ENCODE data around the gene TAB3.
"Not testable (repeated sequence)": the region's sequence is repeated elsewhere in the genome, so short reads cannot be mapped to it uniquely, and the experiment has no call there.

Gene TAB3

GRCh38 chrX:30814978-30815377 lies 74.1 kb downstream of the TAB3 start:
- DNase-seq, result no peak

GRCh38 chrX:30812326-30812725 lies 76.7 kb downstream of the TAB3 start:
- no peak for DNase-seq

DNA sequence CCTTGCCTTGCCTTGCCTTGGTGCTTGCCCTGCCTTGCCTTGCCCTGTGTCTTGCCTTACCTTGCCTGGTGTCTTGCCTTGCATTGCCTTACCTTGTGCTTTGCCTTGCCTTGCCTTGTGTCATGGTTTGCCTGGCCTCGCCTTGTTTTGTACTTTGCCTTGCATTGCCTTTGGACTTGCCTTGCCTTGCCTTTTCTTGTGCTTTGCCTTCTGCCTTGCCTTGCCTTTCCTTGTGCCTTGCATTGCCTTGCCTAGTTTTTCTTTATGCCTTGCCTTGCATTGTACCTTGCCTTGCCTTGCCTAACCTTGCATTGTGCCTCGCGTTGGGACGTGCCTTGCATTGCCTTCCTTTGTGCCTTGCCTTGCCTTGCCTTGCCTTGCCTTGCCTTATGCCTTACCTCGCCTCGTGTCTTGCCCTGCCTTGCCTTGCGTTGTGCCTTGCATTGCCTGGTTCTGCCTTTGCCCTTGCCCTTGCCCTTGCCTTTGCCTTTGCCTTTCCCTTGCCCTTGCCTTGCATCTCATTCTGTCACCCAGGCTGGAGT lies 82.8 kb downstream of the TAB3 start:
- DNase-seq, result no peak

GRCh38 chrX:30804462-30804861 lies 84.6 kb downstream of the TAB3 start:
- no peak for DNase-seq

DNA sequence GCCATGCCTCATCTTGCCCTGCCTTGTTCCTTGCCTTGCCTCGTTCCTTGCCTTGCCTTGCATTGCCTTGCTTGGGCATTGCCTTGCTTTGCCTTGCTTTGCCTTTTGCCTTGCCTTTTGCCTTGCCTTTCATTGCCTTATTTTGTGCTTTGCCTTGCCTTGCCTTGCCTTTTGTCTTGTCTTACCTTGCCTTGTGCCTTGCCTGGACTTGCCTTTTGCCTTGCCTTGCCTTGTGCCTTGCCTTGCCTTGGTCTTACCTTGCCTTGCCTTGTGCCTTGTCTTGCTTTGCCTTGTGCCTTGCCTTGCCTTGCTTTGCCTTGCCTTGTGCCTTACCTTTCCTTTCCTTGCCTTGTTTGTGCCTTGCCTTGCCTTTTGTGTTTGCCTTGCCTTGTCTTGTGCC lies 88.2 kb downstream of the TAB3 start:
- DNase-seq, result no peak

- DNase-seq, result no peak
Observed at GRCh38 chrX:30799327-30799726, 89.7 kb downstream of the TAB3 start.

- DNase-seq, result no peak
Observed at GRCh38 chrX:30798810-30799209, 90.2 kb downstream of the TAB3 start.

DNA sequence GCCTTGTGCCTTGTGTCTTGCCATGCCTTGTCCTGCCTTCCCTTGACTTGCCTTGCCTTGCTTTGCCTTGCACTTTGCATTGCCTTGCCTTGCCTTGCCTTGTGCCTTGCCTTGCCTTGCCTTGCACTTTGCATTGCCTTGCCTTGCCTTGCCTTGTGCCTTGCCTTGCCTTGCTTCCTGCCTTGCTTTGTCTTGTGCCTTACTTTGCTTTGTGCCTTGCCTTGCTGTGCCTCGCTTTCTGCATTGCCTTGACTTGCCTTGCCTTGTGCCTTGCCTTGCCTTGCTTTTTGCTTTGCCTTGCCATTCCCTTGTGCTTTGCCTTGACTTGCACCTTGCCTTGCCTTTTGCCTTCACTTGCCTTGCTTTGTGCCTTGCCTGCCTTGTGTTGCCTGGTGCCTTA lies 91.8 kb downstream of the TAB3 start:
- DNase-seq, result not testable (repeated sequence)

DNA sequence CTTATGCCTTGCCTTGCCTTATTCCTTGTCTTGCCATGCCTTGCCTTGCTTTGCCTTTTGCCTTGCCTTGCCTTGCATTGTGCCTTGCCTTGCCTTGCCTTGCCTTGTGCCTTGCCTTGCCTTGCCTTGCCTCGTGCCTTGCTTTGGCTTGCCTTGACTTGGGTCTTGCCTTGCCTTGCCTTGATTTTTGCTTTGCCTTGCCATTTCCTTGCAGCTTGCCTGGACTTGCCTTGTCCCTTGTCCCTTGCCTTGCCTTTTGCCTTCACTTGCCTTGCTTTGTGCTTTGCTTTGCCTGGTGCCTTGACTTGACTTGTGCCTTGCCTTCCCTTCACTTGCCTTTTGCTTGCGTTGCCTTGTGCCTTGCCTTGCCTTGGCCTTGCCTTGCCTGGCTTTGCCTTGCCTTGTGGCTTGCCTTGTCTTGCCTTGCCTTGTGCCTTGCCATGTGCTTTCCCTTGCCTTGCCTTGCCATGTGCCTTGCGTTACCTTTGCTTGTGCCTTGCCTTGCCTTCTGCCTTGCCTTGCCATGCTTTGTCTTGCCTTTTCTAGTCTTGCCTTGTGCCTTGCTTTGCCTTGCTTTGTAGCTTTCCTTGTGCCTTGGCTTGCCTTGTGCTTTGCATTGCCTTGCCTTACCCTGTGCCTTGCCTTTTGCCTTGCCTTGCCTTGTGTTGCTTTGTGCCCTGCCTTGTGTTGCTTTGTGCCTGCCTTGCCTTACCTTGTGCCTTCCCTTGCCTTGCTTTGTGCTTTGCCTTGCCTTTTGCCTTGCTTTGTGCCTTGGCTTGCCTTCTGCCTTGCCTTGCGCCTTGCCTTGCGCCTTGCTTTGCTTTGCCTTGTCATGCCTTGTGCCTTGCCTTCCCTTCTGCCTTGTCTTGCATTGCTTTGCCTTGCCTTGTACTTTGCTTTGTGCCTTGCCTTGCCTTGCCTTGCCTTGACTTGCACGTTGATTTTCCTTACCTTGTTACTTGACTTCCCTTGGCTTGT lies 92.8 kb downstream of the TAB3 start:
- no peak for DNase-seq

GRCh38 chrX:30794497-30794896 lies 94.6 kb downstream of the TAB3 start:
- DNase-seq, result no peak

DNA sequence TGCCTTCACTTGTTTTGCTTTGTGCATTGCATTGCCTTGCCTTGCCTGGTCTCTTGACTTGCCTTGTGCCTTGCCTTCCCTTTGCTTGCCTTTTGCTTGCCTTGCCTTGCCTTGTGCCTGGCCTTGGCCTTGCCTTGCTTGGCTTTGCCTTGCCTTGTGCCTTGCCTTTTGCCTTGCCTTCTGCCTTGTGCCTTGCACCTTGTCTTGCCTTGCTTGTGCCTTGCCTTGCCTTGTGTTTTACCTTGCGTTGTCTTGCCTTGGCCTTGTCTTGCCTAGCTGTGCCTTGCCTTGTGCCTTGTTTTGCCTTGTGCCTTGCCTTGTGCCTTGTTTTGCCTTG lies 95.3 kb downstream of the TAB3 start:
- DNase-seq, result no peak

- DNase-seq, result no peak
Observed at GRCh38 chrX:30793075-30793766, 95.8 kb downstream of the TAB3 start.

- no peak for DNase-seq
Observed at GRCh38 chrX:30791296-30792278, 97.5 kb downstream of the TAB3 start.

DNA sequence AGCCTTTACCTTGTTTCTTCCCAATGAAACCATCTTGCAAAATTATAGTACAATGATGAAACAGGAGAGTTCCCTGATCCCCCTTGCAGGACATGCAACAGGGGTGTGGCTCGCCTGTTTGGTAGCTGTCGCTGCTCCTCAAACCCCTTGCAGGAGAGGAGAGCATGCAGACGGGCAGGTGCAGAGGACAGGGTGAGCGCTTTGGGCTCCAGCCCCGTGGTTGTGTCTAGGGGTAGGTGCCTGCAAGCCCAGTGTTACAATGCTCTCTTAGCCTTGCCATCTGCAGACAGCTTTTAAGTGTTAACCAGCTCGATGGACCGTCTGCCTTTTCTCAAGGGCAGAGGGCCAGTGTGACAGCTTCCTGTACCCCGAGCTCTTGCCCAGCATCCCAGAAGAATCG lies 102.0 kb downstream of the TAB3 start:
- DNase-seq, result no peak

GRCh38 chrX:30786374-30786773 lies 102.7 kb downstream of the TAB3 start:
- no peak for DNase-seq

GRCh38 chrX:30781711-30782444 lies 107.2 kb downstream of the TAB3 start:
- DNase-seq, result no peak

DNA sequence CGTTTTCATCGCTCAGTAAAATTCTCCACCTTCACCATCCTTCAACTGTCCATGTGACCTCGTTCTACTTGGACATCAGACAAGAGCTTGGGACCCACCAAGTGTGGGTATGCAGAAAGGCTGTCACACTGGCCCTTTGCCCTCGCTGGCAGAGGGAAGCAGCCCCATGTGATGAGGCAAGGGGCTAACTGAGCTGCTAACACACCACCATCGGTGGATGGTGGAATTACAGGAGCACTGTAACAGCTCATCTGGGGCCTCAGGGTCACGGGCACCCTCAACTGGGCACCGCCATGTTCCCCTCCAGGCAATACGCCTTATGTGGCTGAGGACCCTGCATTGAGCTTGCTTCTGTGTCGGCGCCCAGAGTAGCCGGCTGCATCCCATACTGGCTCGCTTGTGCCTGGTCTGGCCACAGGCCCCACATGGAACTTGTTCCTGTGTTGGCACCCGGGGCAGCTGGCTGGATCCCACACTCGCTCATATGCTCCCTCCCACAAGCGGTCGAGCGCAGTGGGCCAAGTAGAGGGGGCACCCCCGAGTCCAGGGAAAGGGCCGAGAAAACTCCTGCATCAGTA lies 109.5 kb downstream of the TAB3 start:
- no peak for DNase-seq

- no peak for DNase-seq
Observed at GRCh38 chrX:30777575-30777974, 111.5 kb downstream of the TAB3 start.
